Natural killer cell (primary cell): ENCODE data around the gene FOXP1. TPM values are rescaled to one million over a fixed set of nuclear protein-coding genes. Genes with fewer than 3 reads are reported as not detected.
A peak's percentile ranks its signal among the peaks of the same experiment; 100 is the strongest.

Experiments
- ATAC-seq, 3 donors: fragments of 150-1000 bp in 2 of 3; fragments of 200-7000 bp in 1 of 3; cut with Tn5 transposase; 1 replicate in 1 of 3; 2 replicates in 2 of 3; pipeline ENCODE4 v1.10.0; 2021; ENCODE audit warnings: mild to moderate bottlenecking in 2 of 3, moderate library complexity in 2 of 3
- DNase-seq, 2 donors: peaks; one replicate each; pipeline versions ENCODE4 v3.0.0 to v3.0.0-alpha.2; 2013 to 2021; ENCODE audit warnings: mixed read lengths in 1 of 2
- H3K27ac ChIP-seq: one replicate; pipeline ENCODE4 v1.5.1; 2013; ENCODE audit warnings: mild to moderate bottlenecking, low read length
- H3K27me3 ChIP-seq: one replicate; pipeline ENCODE4 v1.6.1; 2013; ENCODE audit warnings: low read length; ENCODE audit not compliant: control insufficient read depth, insufficient read depth
- H3K36me3 ChIP-seq: one replicate; pipeline ENCODE4 v1.6.1; 2013; ENCODE audit warnings: low read length; ENCODE audit not compliant: control insufficient read depth, insufficient read depth
- H3K4me1 ChIP-seq: one replicate; pipeline ENCODE4 v1.6.1; 2013; ENCODE audit warnings: low read length; ENCODE audit not compliant: control insufficient read depth, insufficient read depth
- H3K4me3 ChIP-seq: one replicate; pipeline ENCODE4 v1.5.1; 2013; ENCODE audit warnings: low read length
- H3K9me3 ChIP-seq: one replicate; pipeline ENCODE4 v1.6.1; 2013; ENCODE audit warnings: low read length; ENCODE audit not compliant: control insufficient read depth, insufficient read depth
- H3K27ac Mint-ChIP-seq, 2 donors: one replicate each; pipeline ENCODE4 v1.8.0; 2022; ENCODE audit warnings: mild to moderate bottlenecking in 2 of 2, mixed read lengths in 2 of 2, moderate library complexity in 1 of 2
- H3K27me3 Mint-ChIP-seq, 2 donors: one replicate each; pipeline ENCODE4 v1.8.0; 2022; ENCODE audit warnings: low read depth in 2 of 2, mixed read lengths in 2 of 2
- H3K36me3 Mint-ChIP-seq: one replicate; pipeline ENCODE4 v1.8.0; 2022; ENCODE audit warnings: mixed read lengths
- H3K4me1 Mint-ChIP-seq, 2 donors: one replicate each; pipeline ENCODE4 v1.8.0; 2022; ENCODE audit warnings: mixed read lengths in 2 of 2
- H3K4me3 Mint-ChIP-seq: one replicate; pipeline ENCODE4 v1.8.0; 2022; ENCODE audit warnings: mild to moderate bottlenecking, moderate library complexity, mixed read lengths
- H3K9me3 Mint-ChIP-seq, 2 donors: one replicate each; pipeline ENCODE4 v1.8.0; 2022; ENCODE audit warnings: mixed read lengths in 2 of 2
- WGBS: methylation state at CpG from one replicate; pipeline ENCODE4 v1.1.7; 2013; ENCODE audit warnings: missing lambda C conversion rate; ENCODE audit not compliant: insufficient coverage; 5-methylcytosine and 5-hydroxymethylcytosine counted together
- intact Hi-C: fragments of 100-400 bp; cut with micrococcal nuclease; formaldehyde crosslinking; loops from one replicate; pipeline ENCODE4 v1.14.2; 2022
- total RNA-seq, 4 donors: library from RNA; stranded (reverse); fragments of 120-200 nt in 1 of 4; gene quantifications; one replicate each; pipeline versions ENCODE4 v1.2.3 to v1.2.4, GENCODE V29; 2013 to 2022
- TF ChIP-seq, protein P1 (sequence below): fragments of 200-600 bp; IDR thresholded peaks from one replicate; pipeline ENCODE4 v1.8.0; 2022; ENCODE audit warnings: antibody characterized with exemption

FOXP1 gene
- total RNA-seq, 3 donors from 2014 or later (not counting 1 experiment from before 2014, with no cell fraction given) = 166 to 185 (median 166) TPM

DNA sequence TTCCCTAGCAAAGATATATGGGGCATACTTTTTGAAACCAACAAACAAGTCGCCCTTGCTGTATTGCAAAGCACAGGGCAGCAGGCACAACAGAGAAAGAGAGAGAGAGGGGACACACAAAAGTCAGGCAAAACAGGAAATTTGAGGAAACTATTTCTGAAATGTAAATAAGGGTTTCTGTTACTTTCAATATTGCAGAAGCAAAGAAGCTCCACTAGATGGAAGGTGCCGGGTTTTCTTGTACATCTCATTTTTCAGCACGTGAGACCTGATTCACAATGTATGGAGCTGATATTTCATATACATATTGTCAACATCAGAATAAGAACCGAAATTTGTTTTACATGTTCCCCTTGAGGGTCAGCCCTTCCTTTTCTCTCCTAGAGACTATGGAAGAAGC, 127.4 kb downstream of the FOXP1 start:
- Mint-ChIP-seq H3K36me3 (no peaks in the 10 kb centered on the region), H3K27me3 (no peaks in the 10 kb centered on the region), H3K27ac (peak overlapping the region; percentile 85 to 92), H3K9me3 (no peaks in the 10 kb centered on the region), H3K4me1 (peaks cover 69% of the 10 kb centered on the region in 2 donors), H3K4me3 (peak overlapping the region; percentile 69)
- Histone ChIP-seq H3K4me3 (peak overlapping the region; percentile 17), H3K4me1 (peaks cover 42% of the 10 kb centered on the region), H3K27me3 (no peaks in the 10 kb centered on the region), H3K9me3 (no peaks in the 10 kb centered on the region), H3K27ac (peak overlapping the region; percentile 76), H3K36me3 (no peaks in the 10 kb centered on the region)
- peak; percentile 43 to 52 (median 50) for ATAC-seq
- DNase-seq = peak in 1 of 2 donors; percentile 65
- WGBS = 8% methylated on average over 3 of the region's 4 CpGs
- TF ChIP-seq, protein P1, sequence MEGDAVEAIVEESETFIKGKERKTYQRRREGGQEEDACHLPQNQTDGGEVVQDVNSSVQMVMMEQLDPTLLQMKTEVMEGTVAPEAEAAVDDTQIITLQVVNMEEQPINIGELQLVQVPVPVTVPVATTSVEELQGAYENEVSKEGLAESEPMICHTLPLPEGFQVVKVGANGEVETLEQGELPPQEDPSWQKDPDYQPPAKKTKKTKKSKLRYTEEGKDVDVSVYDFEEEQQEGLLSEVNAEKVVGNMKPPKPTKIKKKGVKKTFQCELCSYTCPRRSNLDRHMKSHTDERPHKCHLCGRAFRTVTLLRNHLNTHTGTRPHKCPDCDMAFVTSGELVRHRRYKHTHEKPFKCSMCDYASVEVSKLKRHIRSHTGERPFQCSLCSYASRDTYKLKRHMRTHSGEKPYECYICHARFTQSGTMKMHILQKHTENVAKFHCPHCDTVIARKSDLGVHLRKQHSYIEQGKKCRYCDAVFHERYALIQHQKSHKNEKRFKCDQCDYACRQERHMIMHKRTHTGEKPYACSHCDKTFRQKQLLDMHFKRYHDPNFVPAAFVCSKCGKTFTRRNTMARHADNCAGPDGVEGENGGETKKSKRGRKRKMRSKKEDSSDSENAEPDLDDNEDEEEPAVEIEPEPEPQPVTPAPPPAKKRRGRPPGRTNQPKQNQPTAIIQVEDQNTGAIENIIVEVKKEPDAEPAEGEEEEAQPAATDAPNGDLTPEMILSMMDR = no peak
- intact Hi-C loops = loop anchor here (1.0 to 5.0 kb wide), 3 partner anchors 12 to 64 kb away; no protein-coding TSS in a partner anchor

DNA sequence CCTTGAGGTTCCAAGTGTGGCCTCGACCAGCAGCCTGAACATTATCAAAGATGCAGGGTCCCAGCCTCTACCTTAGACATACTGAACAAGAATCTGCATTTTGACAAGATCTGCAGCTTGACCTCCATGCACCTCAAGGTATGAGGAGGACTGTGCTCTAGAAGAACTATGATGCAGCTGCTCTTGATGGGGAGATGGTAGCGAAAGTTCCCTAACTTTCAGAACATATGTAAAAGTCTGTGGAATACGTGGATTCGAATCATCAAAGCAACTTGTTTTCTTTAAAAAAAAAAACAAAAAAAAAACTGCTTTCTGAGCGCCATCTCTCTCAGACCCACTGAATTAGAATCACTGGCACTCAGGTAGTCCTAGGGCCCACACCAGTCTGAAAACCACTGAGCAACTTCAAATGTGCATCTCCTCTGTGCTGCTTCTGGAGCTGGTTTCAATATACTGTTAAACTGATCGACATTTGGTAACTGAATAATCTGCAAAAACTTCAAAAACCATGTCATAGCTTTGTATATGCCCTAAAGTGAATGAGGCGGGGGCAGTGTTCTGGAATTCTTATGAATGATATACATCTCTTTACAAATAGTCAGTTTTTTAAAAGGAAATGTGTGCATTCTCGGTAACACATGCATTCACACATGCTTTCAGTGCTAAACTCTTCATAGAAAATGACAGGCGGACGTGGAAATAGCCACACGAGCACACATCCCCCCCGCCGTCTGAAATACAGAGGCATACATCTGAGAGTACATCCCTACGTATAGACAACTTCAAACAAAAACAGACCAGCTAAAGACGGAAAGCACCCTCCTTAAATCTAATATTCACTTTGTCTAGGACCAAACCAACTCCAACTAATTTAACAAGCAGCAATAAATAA, 128.8 kb downstream of the FOXP1 start:
- no peak overlapping the region for H3K4me3 ChIP-seq
- no peaks in the 10 kb centered on the region for H3K9me3 Mint-ChIP-seq
- peak overlapping the region; percentile 76 for H3K27ac ChIP-seq
- TF ChIP-seq, protein P1 = no peak
- peak overlapping the region; percentile 85 to 92 for H3K27ac Mint-ChIP-seq
- DNase-seq = peak; percentile 31 to 66
- H3K27me3 Mint-ChIP-seq = no peaks in the 10 kb centered on the region
- H3K27me3 ChIP-seq = no peaks in the 10 kb centered on the region
- no peaks in the 10 kb centered on the region for H3K36me3 ChIP-seq
- no peaks in the 10 kb centered on the region for H3K36me3 Mint-ChIP-seq
- intact Hi-C loops = loop anchor here (1.0 to 5.0 kb wide), 3 partner anchors 32 to 62 kb away; no protein-coding TSS in a partner anchor
- H3K4me3 Mint-ChIP-seq = peak overlapping the region; percentile 69
- no peaks in the 10 kb centered on the region for H3K9me3 ChIP-seq
- H3K4me1 ChIP-seq = peaks cover 45% of the 10 kb centered on the region
- peak; percentile 82 to 85 (median 85) for ATAC-seq
- 30% methylated on average over 15 of the region's 15 CpGs for WGBS
- H3K4me1 Mint-ChIP-seq = peaks cover 74 to 77% of the 10 kb centered on the region in 2 donors

DNA sequence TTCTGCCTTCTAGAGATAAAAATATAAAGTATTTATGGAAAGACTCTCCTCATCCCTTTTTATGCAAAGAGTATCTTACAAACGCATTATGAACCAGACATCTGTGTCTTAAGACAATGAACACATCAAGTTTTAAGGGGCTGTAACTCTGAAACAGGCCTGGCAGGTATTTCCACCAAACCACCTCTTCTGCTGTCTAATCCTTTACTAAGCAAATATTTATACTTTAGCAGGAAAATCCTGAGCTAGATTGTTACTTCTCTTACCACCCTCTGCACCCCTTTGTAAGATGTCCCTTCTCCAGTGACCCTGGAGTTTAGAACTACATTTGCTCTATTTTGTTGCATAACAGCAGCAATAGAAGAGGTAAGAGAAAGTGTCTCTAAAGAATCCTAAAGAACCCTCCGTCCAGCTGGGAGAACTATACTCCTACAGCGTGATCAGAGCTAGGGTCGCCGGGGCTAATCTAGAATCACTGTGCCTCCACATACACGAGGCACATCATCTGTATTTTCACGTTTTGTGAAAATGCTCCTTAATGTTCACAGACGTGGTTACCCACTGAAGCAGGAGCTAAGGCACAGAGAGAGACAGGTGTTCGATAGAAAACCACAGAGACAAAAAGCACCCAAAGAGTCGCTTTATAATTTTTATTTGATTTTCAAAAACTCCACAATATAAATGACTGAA, 129.6 kb downstream of the FOXP1 start:
- intact Hi-C loops = no loop called here
- WGBS = 37% methylated on average over 10 of the region's 10 CpGs
- Mint-ChIP-seq H3K9me3 (no peaks in the 10 kb centered on the region), H3K4me3 (peak overlapping the region; percentile 69), H3K4me1 (peaks cover 74 to 77% of the 10 kb centered on the region in 2 donors), H3K27ac (peak overlapping the region; percentile 85 to 92), H3K27me3 (no peaks in the 10 kb centered on the region), H3K36me3 (no peaks in the 10 kb centered on the region)
- no peak overlapping the region for H3K4me3 ChIP-seq
- H3K27me3 ChIP-seq = no peaks in the 10 kb centered on the region
- DNase-seq (peak in 1 of 2 donors; percentile 66), ATAC-seq (no peak)
- H3K27ac ChIP-seq = peak overlapping the region; percentile 76
- no peaks in the 10 kb centered on the region for H3K36me3 ChIP-seq
- H3K9me3 ChIP-seq = no peaks in the 10 kb centered on the region
- H3K4me1 ChIP-seq = peaks cover 45% of the 10 kb centered on the region
- TF ChIP-seq, protein P1 = no peak
